HG02610 (cell line): ENCODE results near the gene HOXB8.

Source experiments
- ATAC-seq: cut with Tn5 transposase; IDR thresholded peaks from one replicate; pipeline ENCODE4 v1.9.1; 2021; ENCODE audit warnings: mild to moderate bottlenecking, moderate library complexity; ENCODE audit not compliant: unreplicated experiment

The HOXB8 gene

GRCh38 chr17:48569674-48570324 is 45.3 kb downstream of the HOXB8 start:
- ATAC-seq, result no peak

- no peak for ATAC-seq
These were observed 45.9 kb downstream of the HOXB8 start for GRCh38 chr17:48569240-48569582.

- no peak for ATAC-seq
These were observed 46.4 kb downstream of the HOXB8 start for GRCh38 chr17:48568499-48569239.

- ATAC-seq, result no peak
These were observed 47.3 kb downstream of the HOXB8 start for GRCh38 chr17:48567646-48568354.

- no peak for ATAC-seq
These were observed 47.9 kb downstream of the HOXB8 start for GRCh38 chr17:48567209-48567608.

- no peak for ATAC-seq
These were observed 48.4 kb downstream of the HOXB8 start for GRCh38 chr17:48566717-48567116.

GRCh38 chr17:48565925-48566710 is 49.0 kb downstream of the HOXB8 start:
- no peak for ATAC-seq

- ATAC-seq, result no peak
These were observed 50.0 kb downstream of the HOXB8 start for GRCh38 chr17:48565022-48565554.

GRCh38 chr17:48564188-48565021 is 50.7 kb downstream of the HOXB8 start:
- no peak for ATAC-seq

- ATAC-seq, result no peak
These were observed 51.3 kb downstream of the HOXB8 start for GRCh38 chr17:48563867-48564187.

GRCh38 chr17:48563385-48563838 is 51.7 kb downstream of the HOXB8 start:
- no peak for ATAC-seq

GRCh38 chr17:48562934-48563333 is 52.2 kb downstream of the HOXB8 start:
- no peak for ATAC-seq
